ENCODE results near the gene DSPP.

GRCh38 chr4:87614292-87614890 lies 6.1 kb downstream of the DSPP start:
- TF ChIP-seq CTCF (conservative IDR thresholded peaks at IDR 0.05 in 1 of 2, IDR thresholded peaks at IDR 0.05 in 1 of 2; ENCODE audit: extremely low read depth in 1 of 2, insufficient read depth in 1 of 2, low read depth in 1 of 2, low read length in 2 of 2): no peak
- TF ChIP-seq EZH2 (IDR thresholded peaks at IDR 0.05; ENCODE audit: borderline replicate concordance, low read length): no peak
